Activated CD4-positive, alpha-beta T cell treated with anti-CD3 and anti-CD28 coated beads, Interleukin-10, Interleukin-2, amounts not matched to agents 100 ng/mL and 50 ng/mL, durations not matched to agents 16 hours and 8 hours (primary cell): ENCODE data around the gene TMEM126B.
"Not testable (repeated sequence)": the region's sequence is repeated elsewhere in the genome, so short reads cannot be mapped to it uniquely, and the experiment has no call there.

ENCODE experiments used
- DNase-seq: peaks from one replicate; pipeline ENCODE4 v3.0.0-alpha.2; 2020

Gene TMEM126B

GRCh38 chr11:85627998-85628770 lies at the start of gene TMEM126B:
Gene TMEM126B, plus strand, starts transcription at chr11:85628593. Its CDS starts 15 bp downstream, at chr11:85628608.
- DNase-seq: peak; percentile 98

GRCh38 chr11:85582111-85582510 lies 46.3 kb upstream of the TMEM126B start:
- peak; percentile 11 for DNase-seq

- DNase-seq: no peak
Observed at GRCh38 chr11:85589373-85589772, 39.0 kb upstream of the TMEM126B start.

DNA sequence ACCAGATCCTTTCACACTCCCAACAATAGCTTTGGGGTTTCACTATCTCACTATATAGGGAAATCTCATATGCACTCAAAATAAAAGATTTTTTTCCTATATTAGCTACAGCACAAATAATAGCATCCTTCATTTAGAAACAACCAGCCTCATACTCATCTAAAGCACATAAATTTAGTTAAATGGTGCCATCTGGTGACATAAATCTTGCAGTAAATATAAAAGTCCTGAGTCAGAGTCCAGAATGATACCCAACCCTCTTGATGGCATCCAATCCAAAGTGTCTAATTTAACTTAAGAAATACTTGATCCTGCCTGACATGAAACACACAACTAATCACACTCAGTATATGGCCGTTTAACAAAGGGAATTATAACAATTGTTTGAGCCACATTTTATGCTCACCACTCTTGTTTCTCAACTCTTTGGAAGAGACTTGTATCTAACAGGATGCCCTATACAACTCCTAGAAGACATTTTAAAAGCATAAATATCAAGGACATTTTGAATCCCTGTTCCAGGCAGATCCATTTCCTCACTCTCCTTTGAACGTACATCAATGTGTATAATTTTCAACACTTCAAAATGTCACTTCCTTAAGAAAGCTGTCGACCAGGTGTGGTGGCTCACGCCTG lies 37.4 kb upstream of the TMEM126B start:
- peak; percentile 6 for DNase-seq

- DNase-seq: peak; percentile 50
Observed at GRCh38 chr11:85595285-85595884, 33.0 kb upstream of the TMEM126B start.

- DNase-seq: no peak
Observed at GRCh38 chr11:85596886-85597285, 31.5 kb upstream of the TMEM126B start.

DNA sequence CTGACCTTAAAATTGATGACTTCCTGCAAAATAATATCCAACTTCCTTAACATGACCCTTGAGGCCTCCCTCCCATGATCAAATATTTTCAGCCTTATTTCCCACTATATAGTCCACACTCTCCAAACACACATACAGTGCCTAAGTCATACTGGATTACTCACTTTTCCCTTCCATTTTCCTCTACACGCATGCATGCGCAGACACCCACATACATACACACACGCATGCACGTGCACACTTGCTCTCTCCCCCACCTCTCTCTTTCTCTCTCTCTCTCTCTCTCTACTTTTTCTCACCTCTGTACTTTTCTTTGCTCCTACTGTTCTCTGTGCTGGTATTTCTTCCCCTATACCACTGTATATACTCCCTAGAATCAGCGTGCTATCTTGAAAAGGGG lies 29.3 kb upstream of the TMEM126B start:
- no peak for DNase-seq

DNA sequence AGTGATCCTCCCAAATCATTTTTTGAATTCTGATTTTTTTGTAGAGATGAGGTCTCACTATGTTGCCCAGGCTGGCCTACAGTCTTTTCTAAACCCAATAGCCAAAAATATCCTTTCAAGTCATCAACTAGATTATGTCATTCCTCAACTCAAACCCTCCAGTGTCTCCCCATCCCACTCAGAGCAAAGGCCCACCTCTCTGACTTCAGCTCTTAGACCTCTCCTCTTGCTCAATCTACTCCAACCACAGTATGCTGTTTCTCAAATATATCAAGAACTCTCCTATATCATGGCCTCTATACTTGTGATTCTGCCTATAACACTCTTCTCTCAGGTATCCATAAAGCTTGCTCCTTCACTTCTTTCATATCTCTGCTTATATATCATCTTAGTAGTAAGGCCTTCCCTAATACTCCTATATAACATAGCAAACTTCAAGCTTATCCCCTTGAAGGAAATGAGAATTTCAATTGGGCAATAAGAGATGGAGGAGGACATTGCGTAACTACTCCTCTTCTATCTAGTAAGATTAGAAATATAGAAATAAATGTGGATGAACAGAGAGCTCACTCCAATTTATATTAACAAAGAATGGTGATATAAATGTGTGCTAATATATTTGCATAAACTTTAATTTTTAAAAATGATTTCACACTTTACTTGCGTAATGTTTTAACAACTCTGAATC lies 25.7 kb upstream of the TMEM126B start:
- no peak for DNase-seq

DNA sequence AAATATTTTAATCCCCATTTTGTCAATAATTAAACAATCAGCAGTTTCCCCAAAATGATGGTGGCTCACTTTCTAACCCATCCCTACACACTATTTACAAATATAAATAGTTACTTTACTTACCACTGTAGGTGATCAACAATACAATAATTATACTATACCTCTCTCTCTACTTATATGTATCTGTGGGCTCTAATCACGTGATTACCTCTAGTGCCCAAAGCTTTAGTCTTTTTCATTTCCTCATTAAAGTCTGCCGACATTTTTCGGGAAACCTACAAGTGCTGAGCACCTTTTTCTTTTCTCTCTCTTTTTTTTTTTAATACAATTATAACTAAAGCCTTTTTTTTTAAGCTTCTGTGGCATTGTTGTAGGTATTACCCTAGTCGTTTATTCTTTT lies 25.2 kb upstream of the TMEM126B start:
- no peak for DNase-seq

- not testable (repeated sequence) for DNase-seq
Observed at GRCh38 chr11:85606237-85606636, 22.2 kb upstream of the TMEM126B start.

DNA sequence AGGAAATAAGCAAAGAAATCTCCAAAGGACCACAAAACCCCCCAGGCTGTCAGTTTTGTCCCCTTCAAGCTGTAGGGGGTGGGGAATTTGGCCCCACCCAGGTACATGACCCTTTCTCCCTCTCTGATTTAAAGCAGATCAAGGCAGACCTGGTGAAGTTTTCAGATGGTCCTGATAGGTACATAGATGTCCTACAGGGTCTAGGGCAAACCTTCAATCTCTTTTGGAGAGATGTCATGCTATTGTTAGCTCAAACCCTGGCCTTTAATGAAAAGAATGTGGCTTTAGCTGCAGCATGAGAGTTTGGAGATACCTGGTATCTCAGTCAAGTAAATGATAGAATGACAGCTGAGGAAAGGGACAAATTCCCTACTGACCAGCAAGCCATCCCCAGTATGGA lies 19.8 kb upstream of the TMEM126B start:
- not testable (repeated sequence) for DNase-seq

GRCh38 chr11:85609286-85609685 lies 19.1 kb upstream of the TMEM126B start:
- not testable (repeated sequence) for DNase-seq

- not testable (repeated sequence) for DNase-seq
Observed at GRCh38 chr11:85611643-85612042, 16.8 kb upstream of the TMEM126B start.

GRCh38 chr11:85619499-85619898 lies 8.9 kb upstream of the TMEM126B start:
- no peak for DNase-seq

DNA sequence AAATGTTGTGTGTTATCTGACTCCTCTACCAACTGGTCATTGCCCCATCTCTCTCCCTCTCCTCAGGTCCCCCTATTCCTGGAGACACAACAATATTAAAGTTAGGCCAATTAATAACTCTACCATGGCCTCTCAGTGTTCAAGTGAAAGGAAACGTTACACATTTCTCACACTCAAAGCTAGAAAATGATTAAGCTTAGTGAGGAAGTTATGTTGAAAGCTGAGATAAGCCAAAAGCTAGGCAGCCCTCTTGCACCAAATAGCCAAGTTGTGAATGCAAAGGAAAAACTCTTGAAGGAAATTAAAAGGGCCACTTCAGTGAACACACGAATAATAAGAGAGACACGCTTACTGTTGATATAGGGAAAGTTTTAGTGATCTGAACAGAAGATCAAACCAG lies 8.1 kb upstream of the TMEM126B start:
- DNase-seq: peak; percentile 26

- DNase-seq: no peak
Observed at GRCh38 chr11:85626496-85626895, 1.9 kb upstream of the TMEM126B start.

DNA sequence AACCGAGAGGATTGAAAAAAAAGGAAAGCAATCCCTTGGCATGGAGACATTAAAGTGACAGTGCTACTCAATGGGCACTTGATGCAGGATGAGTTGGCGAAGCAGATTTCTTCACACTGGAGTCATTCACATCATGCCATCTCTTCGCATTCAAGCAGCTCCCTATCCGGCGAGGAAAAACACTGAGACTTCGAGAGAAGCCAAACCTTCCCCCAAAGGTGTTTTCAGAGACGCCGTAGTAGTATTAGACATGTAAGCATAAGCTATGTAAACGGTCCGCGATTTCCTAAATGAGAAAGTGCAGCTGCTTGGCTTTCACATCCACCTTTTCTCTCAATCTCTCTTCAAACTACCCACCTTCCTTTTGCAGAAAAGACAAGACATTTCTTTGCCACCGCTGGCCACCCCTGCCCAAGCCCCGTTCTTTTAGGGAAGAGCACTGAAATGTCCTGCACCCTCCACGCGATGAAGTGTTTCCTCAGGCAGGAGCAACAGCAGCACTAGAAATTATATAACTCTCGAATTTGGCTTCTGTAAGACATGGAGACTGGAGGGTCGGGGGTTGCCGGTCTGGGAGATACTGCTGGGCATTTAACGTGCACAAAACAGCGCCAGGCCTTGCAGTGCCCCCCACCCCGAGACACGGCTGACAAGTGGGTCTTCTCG lies 928 bp upstream of the TMEM126B start, which contains the start of gene DLG2:
Gene DLG2 (minus strand): TSS at position 13 of the 666 bp plus-strand sequence.
- DNase-seq: peak; percentile 32

DNA sequence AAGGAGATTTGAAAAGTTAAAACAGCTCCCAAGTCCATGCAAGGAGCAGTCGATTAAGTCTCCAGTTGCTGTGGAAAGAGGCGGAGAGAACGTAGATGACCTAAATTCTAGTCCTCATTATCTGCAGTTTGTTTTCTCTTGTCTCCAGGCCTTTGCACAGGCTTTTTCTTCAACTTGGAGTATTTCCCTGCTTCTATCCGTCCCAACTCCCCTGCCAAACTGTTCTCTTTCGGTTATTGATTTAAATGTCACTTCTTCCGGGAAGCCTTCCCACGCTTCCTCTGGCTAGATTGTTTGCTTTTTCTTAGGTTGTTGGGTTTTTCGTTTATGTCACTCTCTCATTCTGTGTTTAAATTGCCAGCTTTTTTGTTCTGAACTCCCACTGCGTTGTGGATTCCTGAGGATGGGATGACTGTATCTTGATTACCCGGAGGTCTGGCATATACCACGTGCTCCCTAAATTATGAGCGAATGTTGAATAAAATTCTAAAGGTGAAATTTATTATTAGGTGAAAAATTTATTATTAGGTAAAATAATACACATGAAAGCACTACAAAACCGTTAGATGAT lies 463 bp downstream of the TMEM126B start:
- peak; percentile 19 for DNase-seq

DNA sequence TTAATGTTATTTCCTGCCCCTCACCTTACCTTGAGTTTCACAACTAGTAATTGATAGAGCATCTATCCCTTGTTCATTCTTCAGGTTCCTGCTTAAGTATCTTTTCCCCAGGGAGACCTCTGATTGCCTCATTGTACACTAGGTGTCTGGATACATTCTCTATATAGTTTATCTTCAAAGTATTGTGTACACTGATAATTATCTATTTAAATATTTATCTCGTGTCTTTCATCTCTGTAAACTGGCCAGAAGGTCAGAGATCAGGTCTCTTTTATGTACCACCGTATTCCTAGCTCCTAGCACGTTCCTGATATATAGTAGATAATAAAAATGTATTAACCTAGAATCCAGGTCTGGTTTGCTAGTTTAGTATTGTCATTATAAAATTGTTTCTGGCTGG lies 6.4 kb downstream of the TMEM126B start:
- DNase-seq: no peak

GRCh38 chr11:85643191-85643614 lies 14.8 kb downstream of the TMEM126B start:
- DNase-seq: no peak

DNA sequence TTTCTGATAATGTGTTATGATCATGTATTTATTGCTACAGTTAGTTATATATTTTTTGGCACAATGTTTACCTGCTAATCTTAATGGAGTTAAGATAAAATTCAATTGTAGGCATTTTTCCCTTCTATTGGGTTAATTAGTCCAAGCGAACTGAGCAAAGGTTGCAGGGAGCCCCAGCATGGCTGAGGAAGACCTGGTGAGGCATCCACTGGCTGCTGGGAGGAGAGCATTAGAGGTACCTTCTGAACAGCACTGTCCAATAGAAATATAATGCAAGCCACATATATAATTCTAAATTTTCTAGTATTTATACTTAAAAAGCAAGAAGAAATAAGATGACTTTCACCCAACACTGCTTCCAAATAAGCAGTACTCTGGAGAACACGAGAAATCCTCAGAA lies 18.7 kb downstream of the TMEM126B start:
- no peak for DNase-seq

DNA sequence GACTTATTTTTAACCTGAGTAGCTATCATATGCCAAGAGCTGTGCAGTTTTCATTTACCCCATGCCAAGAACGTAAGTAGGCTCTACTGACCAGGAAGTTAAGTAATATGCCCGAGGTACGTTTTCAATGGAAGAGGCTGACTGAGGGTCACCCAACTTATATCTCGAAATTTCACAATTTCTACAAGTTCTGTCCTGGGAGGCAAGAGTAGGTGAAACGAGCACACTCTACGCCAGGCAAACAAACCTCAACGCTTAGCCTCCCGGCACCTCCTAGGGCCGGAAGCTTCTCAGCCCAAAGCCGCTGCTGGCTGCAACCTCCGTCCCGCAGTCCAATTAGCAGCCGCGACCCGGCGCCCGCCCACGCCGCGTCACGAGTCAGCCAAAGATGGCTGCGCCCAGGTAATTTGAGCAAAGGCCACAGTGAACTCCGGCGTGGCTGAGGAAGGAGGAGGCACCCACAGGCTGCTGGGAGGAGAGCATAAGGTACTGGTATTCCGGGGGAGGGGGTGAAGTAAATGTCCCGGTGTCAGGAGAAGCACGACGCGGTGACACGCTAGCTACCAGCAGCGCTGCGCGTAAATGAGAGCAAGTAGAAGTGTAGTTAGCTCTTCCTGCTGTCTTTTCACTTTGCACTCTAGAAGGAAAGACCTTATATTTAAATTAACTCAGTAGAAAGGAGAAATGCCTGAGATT lies 19.4 kb downstream of the TMEM126B start, which contains the start of gene TMEM126A:
Gene TMEM126A (plus strand): TSS at position 364 of the 696 bp plus-strand sequence. CDS start 2,289 bp downstream, outside the sequence.
- DNase-seq: peak; percentile 94
